GM23338 (cell line): Measurements from ENCODE around the gene AXIN1. TPM values are rescaled to one million over a fixed set of nuclear protein-coding genes. Genes with fewer than 3 reads are reported as not detected.

ENCODE experiments used
- ATAC-seq: fragments of 200-7000 bp; cut with Tn5 transposase; 3 replicates; pipeline ENCODE4 v1.9.1; 2020
- DNase-seq: peaks from one replicate; pipeline ENCODE4 v3.0.0-alpha.2; 2015; ENCODE audit warnings: low spot score
- H2AFZ ChIP-seq: fragments of 200-600 bp; sonication (generic); 2 replicates; pipeline ENCODE4 v1.8.0; 2016; ENCODE audit warnings: antibody characterized with exemption, mild to moderate bottlenecking, moderate library complexity
- H3F3A ChIP-seq: fragments of 200-600 bp; sonication (generic); replicated peaks from 2 replicates; pipeline ENCODE4 v1.8.0; 2017; ENCODE audit warnings: antibody characterized with exemption, mixed run types, low read depth
- H3K27ac ChIP-seq: fragments of 200-600 bp; sonication (generic); 2 replicates; pipeline ENCODE4 v1.6.1; 2016; ENCODE audit warnings: low read depth
- H3K27me3 ChIP-seq: fragments of 200-600 bp; sonication (generic); 2 replicates; pipeline ENCODE4 v1.8.0; 2016; ENCODE audit warnings: mild to moderate bottlenecking, mixed run types, moderate library complexity; ENCODE audit not compliant: insufficient read depth
- H3K36me3 ChIP-seq: fragments of 200-600 bp; sonication (generic); 2 replicates; pipeline ENCODE4 v1.8.0; 2016; ENCODE audit warnings: mild to moderate bottlenecking; ENCODE audit not compliant: insufficient read depth
- H3K4me1 ChIP-seq: fragments of 200-600 bp; sonication (generic); 2 replicates; pipeline ENCODE4 v1.8.0; 2016; ENCODE audit warnings: mild to moderate bottlenecking, moderate library complexity; ENCODE audit not compliant: insufficient read depth
- H3K4me2 ChIP-seq: fragments of 200-600 bp; sonication (generic); 2 replicates; pipeline ENCODE4 v1.7.1; 2017; ENCODE audit warnings: mixed run types
- H3K4me3 ChIP-seq: fragments of 200-600 bp; sonication (generic); 2 replicates; pipeline ENCODE4 v1.6.1; 2016; ENCODE audit warnings: mixed run types
- H3K79me2 ChIP-seq: fragments of 200-600 bp; sonication (generic); replicated peaks from 2 replicates; pipeline ENCODE4 v1.8.0; 2017; ENCODE audit warnings: mild to moderate bottlenecking; ENCODE audit not compliant: insufficient read depth
- H3K9me2 ChIP-seq: fragments of 200-600 bp; sonication (generic); 2 replicates; pipeline ENCODE4 v1.8.0; 2017; ENCODE audit not compliant: insufficient read depth
- H4K20me1 ChIP-seq: fragments of 200-600 bp; sonication (generic); replicated peaks from 2 replicates; pipeline ENCODE4 v1.8.0; 2017; ENCODE audit warnings: mild to moderate bottlenecking; ENCODE audit not compliant: insufficient read depth
- H3K27ac Mint-ChIP-seq: 2 replicates; pipeline ENCODE4 v1.8.0; 2020; ENCODE audit warnings: inconsistent platforms, mild to moderate bottlenecking, moderate library complexity, mixed read lengths
- H3K27me3 Mint-ChIP-seq: 3 replicates; pipeline ENCODE4 v1.8.0; 2022; ENCODE audit warnings: low read depth, mild to moderate bottlenecking, moderate library complexity, mixed read lengths, inconsistent platforms; ENCODE audit not compliant: insufficient read depth, poor library complexity
- H3K36me3 Mint-ChIP-seq: 3 replicates; pipeline ENCODE4 v1.8.0; 2021; ENCODE audit warnings: low read depth, mild to moderate bottlenecking, inconsistent platforms, moderate library complexity, mixed read lengths
- H3K4me1 Mint-ChIP-seq: 3 replicates; pipeline ENCODE4 v1.8.0; 2020; ENCODE audit warnings: mild to moderate bottlenecking, inconsistent platforms, mixed read lengths
- H3K4me3 Mint-ChIP-seq: 3 replicates; pipeline ENCODE4 v1.8.0; 2021; ENCODE audit warnings: moderate library complexity, mild to moderate bottlenecking, inconsistent platforms, mixed read lengths
- H3K9me3 Mint-ChIP-seq: 3 replicates; pipeline ENCODE4 v1.8.0; 2020; ENCODE audit warnings: moderate library complexity, mild to moderate bottlenecking, inconsistent platforms, mixed read lengths
- CREB1 ChIP-seq: fragments of 250-450 bp; sonication (Bioruptor Pico); IDR thresholded peaks from 2 replicates; pipeline ENCODE4 v1.5.0; 2020; ENCODE audit warnings: low read depth, mild to moderate bottlenecking, moderate library complexity
- EZH2 ChIP-seq: fragments of 200-600 bp; sonication (generic); IDR thresholded peaks from one replicate; pipeline ENCODE4 v1.8.0; 2017; ENCODE audit warnings: antibody characterized with exemption, mild to moderate bottlenecking, low read depth; ENCODE audit not compliant: unreplicated experiment
- JUNB ChIP-seq: IDR thresholded peaks from one replicate; pipeline ENCODE4 v1.6.1; 2016; ENCODE audit warnings: antibody characterized with exemption; ENCODE audit not compliant: unreplicated experiment
- POLR2AphosphoS5 ChIP-seq: IDR thresholded peaks from 2 replicates; pipeline ENCODE4 v1.6.1; 2016; ENCODE audit warnings: antibody characterized with exemption, low read depth
- REST ChIP-seq: IDR thresholded peaks from one replicate; pipeline ENCODE4 v1.6.1; 2018; ENCODE audit warnings: antibody characterized with exemption; ENCODE audit not compliant: unreplicated experiment
- STAT1 ChIP-seq: IDR thresholded peaks from one replicate; pipeline ENCODE4 v1.6.1; 2016; ENCODE audit warnings: antibody characterized with exemption; ENCODE audit not compliant: unreplicated experiment
- ZNF331 ChIP-seq: fragments of 250-450 bp; sonication (Bioruptor Pico); IDR thresholded peaks from 2 replicates; pipeline ENCODE4 v1.5.0; 2020; ENCODE audit warnings: low read depth, mild to moderate bottlenecking, moderate library complexity
- ZNF462 ChIP-seq: fragments of 250-450 bp; sonication (Bioruptor Pico); IDR thresholded peaks from 2 replicates; pipeline ENCODE4 v1.5.0; 2020; ENCODE audit warnings: mild to moderate bottlenecking, moderate library complexity
- polyA plus RNA-seq: library from polyadenylated mRNA; unstranded; fragments of >200 nt; fragmentation: Nextera tagmentation; extraction: Ambion mirVana; gene quantifications from 2 replicates; pipeline ENCODE4 v1.2.1, GENCODE V29; 2016
- total RNA-seq: library from RNA; depleted of rRNA; stranded (reverse); fragments of >200 nt; shearing (Covaris generic); gene quantifications from 2 replicates; pipeline ENCODE4 v1.2.3, GENCODE V29; 2014

Gene AXIN1
- total and polyA plus RNA-seq, 2 experiments from 2014 or later, result 14.3 to 54.5 TPM

GRCh38 chr16:333406-334094 is 19.0 kb downstream of the AXIN1 start:
- ATAC-seq, result no peak

More at GRCh38 chr16:333406-334094, 19.0 kb downstream of the AXIN1 start:
- no peak overlapping the region for H3K4me3 ChIP-seq
- no peak overlapping the region for H3K27ac ChIP-seq
- no peaks in the 10 kb centered on the region for H3F3A ChIP-seq
- H3K79me2 ChIP-seq, result peaks cover 100% of the 10 kb centered on the region
- H2AFZ ChIP-seq, result no peak overlapping the region
- H3K9me2 ChIP-seq, result no peaks in the 10 kb centered on the region
- H3K36me3 Mint-ChIP-seq, result peaks cover 6% of the 10 kb centered on the region; the same call in 1 of the 3 replicates
- no peak overlapping the region for H3K4me2 ChIP-seq
- no peak for DNase-seq
- H3K27ac Mint-ChIP-seq, result no peak overlapping the region
- no peaks in the 10 kb centered on the region for H3K27me3 ChIP-seq
- peaks cover 4% of the 10 kb centered on the region; the same call in 1 of the 2 replicates for H3K4me1 ChIP-seq
- H3K27me3 Mint-ChIP-seq, result peaks cover 8% of the 10 kb centered on the region
- peaks cover 55% of the 10 kb centered on the region for H4K20me1 ChIP-seq
- no peak for TF ChIP-seq CREB1
- TF ChIP-seq EZH2, result no peak
- no peak for TF ChIP-seq ZNF462 (CRISPR knock-in tag)
- no peak for TF ChIP-seq STAT1
- no peak for TF ChIP-seq JUNB
- TF ChIP-seq ZNF331 (CRISPR knock-in tag), result no peak
- no peak for TF ChIP-seq POLR2AphosphoS5
- TF ChIP-seq REST, result no peak
- peaks cover 14% of the 10 kb centered on the region for H3K4me1 Mint-ChIP-seq
- peaks cover 4% of the 10 kb centered on the region; the same call in 1 of the 3 replicates for H3K9me3 Mint-ChIP-seq
- H3K4me3 Mint-ChIP-seq, result no peak overlapping the region
- no peaks in the 10 kb centered on the region for H3K36me3 ChIP-seq
